GM12801 (cell line): Measurements from ENCODE around the gene ALDH3B2.

Experiments used
- CTCF ChIP-seq: IDR thresholded peaks from one replicate; pipeline ENCODE4 v1.5.1; 2011; ENCODE audit warnings: control low read depth; ENCODE audit not compliant: insufficient read length; ENCODE audit errors: extremely low read depth

The ALDH3B2 gene

GRCh38 chr11:67640758-67641337 is 33.6 kb downstream of the ALDH3B2 start:
- no peak for TF ChIP-seq CTCF

GRCh38 chr11:67640021-67640757 is 34.2 kb downstream of the ALDH3B2 start:
- TF ChIP-seq CTCF = no peak

- no peak for TF ChIP-seq CTCF
Observed at GRCh38 chr11:67639438-67639859, 35.0 kb downstream of the ALDH3B2 start, which contains the start of gene TBX10. Gene TBX10, minus strand, starts transcription at chr11:67639763. Its CDS starts 291 bp downstream, at chr11:67639472.

GRCh38 chr11:67638535-67639437 is 35.6 kb downstream of the ALDH3B2 start:
- no peak for TF ChIP-seq CTCF

- TF ChIP-seq CTCF = no peak
Observed at GRCh38 chr11:67636962-67637361, 37.5 kb downstream of the ALDH3B2 start.

- TF ChIP-seq CTCF = no peak
Observed at GRCh38 chr11:67635231-67635521, 39.2 kb downstream of the ALDH3B2 start.
